Hepatocyte (in vitro differentiated cells): ENCODE data around the gene NOSIP.

ENCODE experiments used
- EZH2 ChIP-seq: fragments of 200-600 bp; sonication (generic); IDR thresholded peaks from 2 replicates; pipeline ENCODE4 v1.6.1; 2016; ENCODE audit warnings: antibody characterized with exemption, mild to moderate bottlenecking, borderline replicate concordance
- EZH2phosphoT487 ChIP-seq: fragments of 200-600 bp; sonication (generic); IDR thresholded peaks from one replicate; pipeline ENCODE4 v1.6.1; 2018; ENCODE audit warnings: antibody characterized with exemption, mild to moderate bottlenecking, low read depth, moderate library complexity; ENCODE audit not compliant: unreplicated experiment, severe bottlenecking
- TF ChIP-seq, protein P1 (sequence below): fragments of 200-600 bp; sonication (generic); IDR thresholded peaks from 2 replicates; pipeline ENCODE4 v1.5.1; 2016; ENCODE audit warnings: antibody characterized with exemption, mild to moderate bottlenecking; ENCODE audit not compliant: poor library complexity

DNA sequence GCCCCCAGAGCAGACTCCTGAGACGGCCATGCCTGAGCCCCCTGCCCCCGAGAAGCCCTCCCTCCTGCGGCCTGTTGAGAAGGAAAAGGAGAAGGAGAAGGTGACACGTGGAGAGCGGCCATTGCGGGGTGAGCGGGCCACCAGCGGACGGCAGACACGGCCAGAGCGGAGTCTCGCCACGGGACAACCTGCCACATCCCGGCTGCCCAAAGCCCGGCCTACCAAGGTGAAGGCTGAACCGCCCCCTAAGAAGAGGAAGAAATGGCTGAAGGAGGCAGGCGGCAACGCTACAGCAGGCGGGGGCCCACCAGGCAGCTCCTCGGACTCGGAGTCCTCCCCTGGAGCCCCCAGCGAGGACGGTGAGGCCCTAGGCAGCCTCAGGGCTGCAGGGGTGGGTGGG is 35.5 kb upstream of the NOSIP start:
- TF ChIP-seq, protein P1, sequence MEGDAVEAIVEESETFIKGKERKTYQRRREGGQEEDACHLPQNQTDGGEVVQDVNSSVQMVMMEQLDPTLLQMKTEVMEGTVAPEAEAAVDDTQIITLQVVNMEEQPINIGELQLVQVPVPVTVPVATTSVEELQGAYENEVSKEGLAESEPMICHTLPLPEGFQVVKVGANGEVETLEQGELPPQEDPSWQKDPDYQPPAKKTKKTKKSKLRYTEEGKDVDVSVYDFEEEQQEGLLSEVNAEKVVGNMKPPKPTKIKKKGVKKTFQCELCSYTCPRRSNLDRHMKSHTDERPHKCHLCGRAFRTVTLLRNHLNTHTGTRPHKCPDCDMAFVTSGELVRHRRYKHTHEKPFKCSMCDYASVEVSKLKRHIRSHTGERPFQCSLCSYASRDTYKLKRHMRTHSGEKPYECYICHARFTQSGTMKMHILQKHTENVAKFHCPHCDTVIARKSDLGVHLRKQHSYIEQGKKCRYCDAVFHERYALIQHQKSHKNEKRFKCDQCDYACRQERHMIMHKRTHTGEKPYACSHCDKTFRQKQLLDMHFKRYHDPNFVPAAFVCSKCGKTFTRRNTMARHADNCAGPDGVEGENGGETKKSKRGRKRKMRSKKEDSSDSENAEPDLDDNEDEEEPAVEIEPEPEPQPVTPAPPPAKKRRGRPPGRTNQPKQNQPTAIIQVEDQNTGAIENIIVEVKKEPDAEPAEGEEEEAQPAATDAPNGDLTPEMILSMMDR, result no peak
- TF ChIP-seq EZH2, result no peak
- no peak for TF ChIP-seq EZH2phosphoT487
